ENCODE measurements around the gene PLP1.
"Not testable (repeated sequence)": the region's sequence is repeated elsewhere in the genome, so short reads cannot be mapped to it uniquely, and the experiment has no call there.

PLP1 gene

GRCh38 chrX:103805860-103806259, 29.2 kb downstream of the PLP1 start:
- H3K9me3 ChIP-seq (ENCODE audit: severe bottlenecking) = no peaks in the 10 kb centered on the region
- no peaks in the 10 kb centered on the region for H3K36me3 ChIP-seq
- H3K27ac ChIP-seq = no peak overlapping the region
- DNase-seq = no peak
- peaks cover 29% of the 10 kb centered on the region for H3K27me3 ChIP-seq (ENCODE audit: insufficient read depth, low read depth, severe bottlenecking)
- H3K4me3 ChIP-seq (ENCODE audit: low read depth, low read length) = no peak overlapping the region
- no peak for TF ChIP-seq CTCF (IDR thresholded peaks at IDR 0.05; ENCODE audit: low read depth, low read length)

- Histone ChIP-seq H3K9me3 (ENCODE audit: severe bottlenecking) (no peaks in the 10 kb centered on the region), H3K36me3 (no peaks in the 10 kb centered on the region), H3K27me3 (ENCODE audit: insufficient read depth, low read depth, severe bottlenecking) (peaks cover 26% of the 10 kb centered on the region), H3K27ac (no peak overlapping the region), H3K4me3 (ENCODE audit: low read depth, low read length) (no peak overlapping the region)
- no peak for DNase-seq
- TF ChIP-seq CTCF (IDR thresholded peaks at IDR 0.05; ENCODE audit: low read depth, low read length) = no peak
Observed at GRCh38 chrX:103806862-103807474, 30.3 kb downstream of the PLP1 start.

- Histone ChIP-seq H3K27me3 (ENCODE audit: insufficient read depth, low read depth, severe bottlenecking) (peaks cover 12% of the 10 kb centered on the region), H3K4me3 (ENCODE audit: low read depth, low read length) (no peak overlapping the region), H3K9me3 (ENCODE audit: severe bottlenecking) (no peaks in the 10 kb centered on the region), H3K36me3 (no peaks in the 10 kb centered on the region), H3K27ac (no peak overlapping the region)
- TF ChIP-seq CTCF (IDR thresholded peaks at IDR 0.05; ENCODE audit: low read depth, low read length) = no peak
- no peak for DNase-seq
Observed at GRCh38 chrX:103811858-103812257, 35.2 kb downstream of the PLP1 start.

- H3K27ac ChIP-seq; DNase-seq; H3K36me3 ChIP-seq; H3K27me3 ChIP-seq (ENCODE audit: insufficient read depth, low read depth, severe bottlenecking); H3K4me3 ChIP-seq (ENCODE audit: low read depth, low read length); H3K9me3 ChIP-seq (ENCODE audit: severe bottlenecking): not testable (repeated sequence)
Observed at GRCh38 chrX:103817101-103817500, 40.5 kb downstream of the PLP1 start.

- peaks cover 5% of the 10 kb centered on the region for H3K9me3 ChIP-seq (ENCODE audit: severe bottlenecking)
- no peak for TF ChIP-seq CTCF (IDR thresholded peaks at IDR 0.05; ENCODE audit: low read depth, low read length)
- peak; percentile 12 for DNase-seq
Observed at GRCh38 chrX:103817502-103817901, 40.9 kb downstream of the PLP1 start.

GRCh38 chrX:103818842-103819619, 42.4 kb downstream of the PLP1 start:
- peaks cover 5% of the 10 kb centered on the region for H3K9me3 ChIP-seq (ENCODE audit: severe bottlenecking)
- no peak overlapping the region for H3K27ac ChIP-seq
- no peak for TF ChIP-seq CTCF (IDR thresholded peaks at IDR 0.05; ENCODE audit: low read depth, low read length)
- no peaks in the 10 kb centered on the region for H3K27me3 ChIP-seq (ENCODE audit: insufficient read depth, low read depth, severe bottlenecking)
- H3K4me3 ChIP-seq (ENCODE audit: low read depth, low read length) = no peak overlapping the region
- no peak for DNase-seq
- no peaks in the 10 kb centered on the region for H3K36me3 ChIP-seq

More at GRCh38 chrX:103817502-103817901, 40.9 kb downstream of the PLP1 start:
- Histone ChIP-seq H3K36me3 (no peaks in the 10 kb centered on the region), H3K27me3 (ENCODE audit: insufficient read depth, low read depth, severe bottlenecking) (no peaks in the 10 kb centered on the region), H3K4me3 (ENCODE audit: low read depth, low read length) (no peak overlapping the region), H3K27ac (no peak overlapping the region)

- H3K27me3 ChIP-seq (ENCODE audit: insufficient read depth, low read depth, severe bottlenecking); H3K36me3 ChIP-seq; H3K27ac ChIP-seq; DNase-seq; H3K9me3 ChIP-seq (ENCODE audit: severe bottlenecking); H3K4me3 ChIP-seq (ENCODE audit: low read depth, low read length): not testable (repeated sequence)
Observed at GRCh38 chrX:103820802-103821201, 44.2 kb downstream of the PLP1 start.
